ENCODE measurements around the gene PARP4.
"Not testable (repeated sequence)": the region's sequence is repeated elsewhere in the genome, so short reads cannot be mapped to it uniquely, and the experiment has no call there.

PARP4 gene

GRCh38 chr13:24458736-24459135, 53.8 kb downstream of the PARP4 start:
- no peak overlapping the region for H3K4me3 ChIP-seq (ENCODE audit: low read length)
- no peak for TF ChIP-seq CTCF (conservative IDR thresholded peaks at IDR 0.05; ENCODE audit: low read length)
- no peak for DNase-seq (ENCODE audit: low read depth)

GRCh38 chr13:24456396-24456795, 56.2 kb downstream of the PARP4 start:
- no peak for TF ChIP-seq CTCF (conservative IDR thresholded peaks at IDR 0.05; ENCODE audit: low read length)
- no peak for DNase-seq (ENCODE audit: low read depth)
- H3K4me3 ChIP-seq (ENCODE audit: low read length), result no peak overlapping the region

- TF ChIP-seq CTCF (conservative IDR thresholded peaks at IDR 0.05; ENCODE audit: low read length), result no peak
- H3K4me3 ChIP-seq (ENCODE audit: low read length), result no peak overlapping the region
- no peak for DNase-seq (ENCODE audit: low read depth)
Observed at GRCh38 chr13:24454056-24454455, 58.5 kb downstream of the PARP4 start.

GRCh38 chr13:24452044-24452443, 60.5 kb downstream of the PARP4 start:
- H3K4me3 ChIP-seq (ENCODE audit: low read length), result no peak overlapping the region
- TF ChIP-seq CTCF (conservative IDR thresholded peaks at IDR 0.05; ENCODE audit: low read length), result no peak
- DNase-seq (ENCODE audit: low read depth), result no peak

- no peak overlapping the region for H3K4me3 ChIP-seq (ENCODE audit: low read length)
- TF ChIP-seq CTCF (conservative IDR thresholded peaks at IDR 0.05; ENCODE audit: low read length), result no peak
- DNase-seq (ENCODE audit: low read depth), result peak; percentile 72
Observed at GRCh38 chr13:24450530-24450929, 62.0 kb downstream of the PARP4 start.

- not testable (repeated sequence) for H3K4me3 ChIP-seq (ENCODE audit: low read length); DNase-seq (ENCODE audit: low read depth)
Observed at GRCh38 chr13:24444851-24445250, 67.7 kb downstream of the PARP4 start.

- H3K4me3 ChIP-seq (ENCODE audit: low read length), result no peak overlapping the region
- no peak for DNase-seq (ENCODE audit: low read depth)
- no peak for TF ChIP-seq CTCF (conservative IDR thresholded peaks at IDR 0.05; ENCODE audit: low read length)
Observed at GRCh38 chr13:24443366-24443765, 69.2 kb downstream of the PARP4 start.

GRCh38 chr13:24426045-24426444, 86.5 kb downstream of the PARP4 start:
- not testable (repeated sequence) for H3K4me3 ChIP-seq (ENCODE audit: low read length); DNase-seq (ENCODE audit: low read depth)

GRCh38 chr13:24419668-24420067, 92.9 kb downstream of the PARP4 start:
- DNase-seq (ENCODE audit: low read depth); H3K4me3 ChIP-seq (ENCODE audit: low read length): not testable (repeated sequence)

Data from AG10803 (cell line).